ENCODE measurements around the gene NTN1.

Gene NTN1

GRCh38 chr17:9195961-9196670 is 174.8 kb downstream of the NTN1 start:
- H3K4ac ChIP-seq (ENCODE audit: low read depth, low read length) = no peak overlapping the region
- H3K79me2 ChIP-seq (ENCODE audit: control insufficient read depth, insufficient read depth, low read length, poor library complexity) = no peaks in the 10 kb centered on the region
- H4K8ac ChIP-seq (ENCODE audit: low read depth, low read length) = no peak overlapping the region
- no peaks in the 10 kb centered on the region for H3K36me3 ChIP-seq (ENCODE audit: control insufficient read depth in 1 of 2, insufficient read depth in 2 of 2, low read length in 2 of 2)
- no peak overlapping the region for H4K12ac ChIP-seq (ENCODE audit: low read depth, low read length)
- H2BK120ac ChIP-seq (ENCODE audit: insufficient read depth, low read length, poor library complexity) = no peak overlapping the region
- H4K91ac ChIP-seq (ENCODE audit: low read depth, low read length) = no peak overlapping the region
- no CpG with 5 or more reads among the region's 10 CpGs for WGBS (ENCODE audit: extremely low coverage, insufficient coverage, insufficient read length)
- no peak overlapping the region for H3K27ac ChIP-seq (ENCODE audit: low read depth, low read length)
- H2AFZ ChIP-seq (ENCODE audit: insufficient read depth, low read length, poor library complexity) = no peak overlapping the region
- no peak overlapping the region for H3K14ac ChIP-seq (ENCODE audit: low read length)
- no peak overlapping the region for H3K18ac ChIP-seq (ENCODE audit: low read length)
- H3K4me2 ChIP-seq (ENCODE audit: low read length) = no peak overlapping the region
- H3K79me1 ChIP-seq (ENCODE audit: low read length) = no peaks in the 10 kb centered on the region
- H3K23ac ChIP-seq (ENCODE audit: low read length) = no peak overlapping the region
- DNase-seq = peak; percentile 65 to 79
- H2AK5ac ChIP-seq (ENCODE audit: low read length) = no peak overlapping the region
- H3K9me3 ChIP-seq (ENCODE audit: insufficient read depth, low read depth, low read length) = no peaks in the 10 kb centered on the region
- no peak overlapping the region for H3K9ac ChIP-seq (ENCODE audit: low read length)
- no peaks in the 10 kb centered on the region for H3K27me3 ChIP-seq (ENCODE audit: insufficient read depth, low read length)
- H2BK12ac ChIP-seq (ENCODE audit: low read length) = no peak overlapping the region
- peaks cover 7 to 11% of the 10 kb centered on the region in 2 experiments for H3K4me1 ChIP-seq (ENCODE audit: control insufficient read depth in 1 of 2, insufficient read depth in 2 of 2, low read length in 2 of 2)
- no peak overlapping the region for H3K4me3 ChIP-seq (ENCODE audit: low read depth, low read length)
- H2BK5ac ChIP-seq (ENCODE audit: low read depth, low read length, poor library complexity) = no peak overlapping the region

- no CpG with 5 or more reads among the region's 16 CpGs for WGBS (ENCODE audit: extremely low coverage, insufficient coverage, insufficient read length)
- no peak overlapping the region for H4K8ac ChIP-seq (ENCODE audit: low read depth, low read length)
- no peak overlapping the region for H2BK5ac ChIP-seq (ENCODE audit: low read depth, low read length, poor library complexity)
- H3K9me3 ChIP-seq (ENCODE audit: insufficient read depth, low read depth, low read length) = peaks cover 3% of the 10 kb centered on the region
- no peak overlapping the region for H2AK5ac ChIP-seq (ENCODE audit: low read length)
- no peak overlapping the region for H3K14ac ChIP-seq (ENCODE audit: low read length)
- H3K4me1 ChIP-seq (ENCODE audit: control insufficient read depth in 1 of 2, insufficient read depth in 2 of 2, low read length in 2 of 2) = peaks cover 7 to 11% of the 10 kb centered on the region in 2 experiments
- H3K36me3 ChIP-seq (ENCODE audit: control insufficient read depth in 1 of 2, insufficient read depth in 2 of 2, low read length in 2 of 2) = no peaks in the 10 kb centered on the region
- H3K9ac ChIP-seq (ENCODE audit: low read length) = no peak overlapping the region
- no peak overlapping the region for H3K18ac ChIP-seq (ENCODE audit: low read length)
- no peak overlapping the region for H3K4me3 ChIP-seq (ENCODE audit: low read depth, low read length)
- H4K12ac ChIP-seq (ENCODE audit: low read depth, low read length) = no peak overlapping the region
- DNase-seq = peak in 1 of 2 donors; percentile 14
- H2AFZ ChIP-seq (ENCODE audit: insufficient read depth, low read length, poor library complexity) = no peak overlapping the region
- H2BK120ac ChIP-seq (ENCODE audit: insufficient read depth, low read length, poor library complexity) = no peak overlapping the region
- H3K79me1 ChIP-seq (ENCODE audit: low read length) = no peaks in the 10 kb centered on the region
- no peak overlapping the region for H3K4me2 ChIP-seq (ENCODE audit: low read length)
- no peak overlapping the region for H2BK12ac ChIP-seq (ENCODE audit: low read length)
- H3K4ac ChIP-seq (ENCODE audit: low read depth, low read length) = no peak overlapping the region
- no peaks in the 10 kb centered on the region for H3K79me2 ChIP-seq (ENCODE audit: control insufficient read depth, insufficient read depth, low read length, poor library complexity)
- no peaks in the 10 kb centered on the region for H3K27me3 ChIP-seq (ENCODE audit: insufficient read depth, low read length)
- no peak overlapping the region for H4K91ac ChIP-seq (ENCODE audit: low read depth, low read length)
- no peak overlapping the region for H3K27ac ChIP-seq (ENCODE audit: low read depth, low read length)
- H3K23ac ChIP-seq (ENCODE audit: low read length) = no peak overlapping the region
Observed at GRCh38 chr17:9199571-9200551, 178.6 kb downstream of the NTN1 start.

- no peak overlapping the region for H3K9ac ChIP-seq (ENCODE audit: low read length)
- no CpG with 5 or more reads among the region's 5 CpGs for WGBS (ENCODE audit: extremely low coverage, insufficient coverage, insufficient read length)
- H2BK5ac ChIP-seq (ENCODE audit: low read depth, low read length, poor library complexity) = no peak overlapping the region
- no peak overlapping the region for H2BK12ac ChIP-seq (ENCODE audit: low read length)
- no peaks in the 10 kb centered on the region for H3K27me3 ChIP-seq (ENCODE audit: insufficient read depth, low read length)
- H2AK5ac ChIP-seq (ENCODE audit: low read length) = no peak overlapping the region
- no peak overlapping the region for H3K4me3 ChIP-seq (ENCODE audit: low read depth, low read length)
- no peak overlapping the region for H3K14ac ChIP-seq (ENCODE audit: low read length)
- H3K9me3 ChIP-seq (ENCODE audit: insufficient read depth, low read depth, low read length) = peaks cover 3% of the 10 kb centered on the region
- H3K27ac ChIP-seq (ENCODE audit: low read depth, low read length) = no peak overlapping the region
- H4K91ac ChIP-seq (ENCODE audit: low read depth, low read length) = no peak overlapping the region
- no peaks in the 10 kb centered on the region for H3K79me1 ChIP-seq (ENCODE audit: low read length)
- no peak overlapping the region for H3K4ac ChIP-seq (ENCODE audit: low read depth, low read length)
- H4K8ac ChIP-seq (ENCODE audit: low read depth, low read length) = no peak overlapping the region
- no peak overlapping the region for H2AFZ ChIP-seq (ENCODE audit: insufficient read depth, low read length, poor library complexity)
- H3K18ac ChIP-seq (ENCODE audit: low read length) = no peak overlapping the region
- H3K23ac ChIP-seq (ENCODE audit: low read length) = no peak overlapping the region
- peaks cover 7 to 11% of the 10 kb centered on the region in 2 experiments for H3K4me1 ChIP-seq (ENCODE audit: control insufficient read depth in 1 of 2, insufficient read depth in 2 of 2, low read length in 2 of 2)
- no peak overlapping the region for H4K12ac ChIP-seq (ENCODE audit: low read depth, low read length)
- no peaks in the 10 kb centered on the region for H3K79me2 ChIP-seq (ENCODE audit: control insufficient read depth, insufficient read depth, low read length, poor library complexity)
- H3K4me2 ChIP-seq (ENCODE audit: low read length) = no peak overlapping the region
- no peak overlapping the region for H2BK120ac ChIP-seq (ENCODE audit: insufficient read depth, low read length, poor library complexity)
- no peaks in the 10 kb centered on the region for H3K36me3 ChIP-seq (ENCODE audit: control insufficient read depth in 1 of 2, insufficient read depth in 2 of 2, low read length in 2 of 2)
- DNase-seq = no peak
Observed at GRCh38 chr17:9200699-9201359, 179.5 kb downstream of the NTN1 start.

- no peak overlapping the region for H2AFZ ChIP-seq (ENCODE audit: insufficient read depth, low read length, poor library complexity)
- no peaks in the 10 kb centered on the region for H3K79me2 ChIP-seq (ENCODE audit: control insufficient read depth, insufficient read depth, low read length, poor library complexity)
- H4K91ac ChIP-seq (ENCODE audit: low read depth, low read length) = no peak overlapping the region
- no peak overlapping the region for H4K8ac ChIP-seq (ENCODE audit: low read depth, low read length)
- no peak overlapping the region for H3K18ac ChIP-seq (ENCODE audit: low read length)
- H3K23ac ChIP-seq (ENCODE audit: low read length) = no peak overlapping the region
- no peak overlapping the region for H2BK5ac ChIP-seq (ENCODE audit: low read depth, low read length, poor library complexity)
- H3K27me3 ChIP-seq (ENCODE audit: insufficient read depth, low read length) = no peaks in the 10 kb centered on the region
- DNase-seq = no peak
- peaks cover 3% of the 10 kb centered on the region for H3K9me3 ChIP-seq (ENCODE audit: insufficient read depth, low read depth, low read length)
- H3K36me3 ChIP-seq (ENCODE audit: control insufficient read depth in 1 of 2, insufficient read depth in 2 of 2, low read length in 2 of 2) = no peaks in the 10 kb centered on the region
- no peak overlapping the region for H2BK12ac ChIP-seq (ENCODE audit: low read length)
- no peak overlapping the region for H3K4ac ChIP-seq (ENCODE audit: low read depth, low read length)
- no peaks in the 10 kb centered on the region for H3K79me1 ChIP-seq (ENCODE audit: low read length)
- no peaks in the 10 kb centered on the region for H3K4me1 ChIP-seq (ENCODE audit: control insufficient read depth in 1 of 2, insufficient read depth in 2 of 2, low read length in 2 of 2)
- H3K4me2 ChIP-seq (ENCODE audit: low read length) = no peak overlapping the region
- H4K12ac ChIP-seq (ENCODE audit: low read depth, low read length) = no peak overlapping the region
- H3K9ac ChIP-seq (ENCODE audit: low read length) = no peak overlapping the region
- no peak overlapping the region for H3K27ac ChIP-seq (ENCODE audit: low read depth, low read length)
- no peak overlapping the region for H2BK120ac ChIP-seq (ENCODE audit: insufficient read depth, low read length, poor library complexity)
- H3K4me3 ChIP-seq (ENCODE audit: low read depth, low read length) = no peak overlapping the region
- no CpG with 5 or more reads among the region's 5 CpGs for WGBS (ENCODE audit: extremely low coverage, insufficient coverage, insufficient read length)
- no peak overlapping the region for H2AK5ac ChIP-seq (ENCODE audit: low read length)
- H3K14ac ChIP-seq (ENCODE audit: low read length) = no peak overlapping the region
Observed at GRCh38 chr17:9202532-9202931, 181.2 kb downstream of the NTN1 start.
